ENCODE results near the gene ERCC8.
"Not testable (repeated sequence)": the region's sequence is repeated elsewhere in the genome, so short reads cannot be mapped to it uniquely, and the experiment has no call there.

The ERCC8 gene

DNA sequence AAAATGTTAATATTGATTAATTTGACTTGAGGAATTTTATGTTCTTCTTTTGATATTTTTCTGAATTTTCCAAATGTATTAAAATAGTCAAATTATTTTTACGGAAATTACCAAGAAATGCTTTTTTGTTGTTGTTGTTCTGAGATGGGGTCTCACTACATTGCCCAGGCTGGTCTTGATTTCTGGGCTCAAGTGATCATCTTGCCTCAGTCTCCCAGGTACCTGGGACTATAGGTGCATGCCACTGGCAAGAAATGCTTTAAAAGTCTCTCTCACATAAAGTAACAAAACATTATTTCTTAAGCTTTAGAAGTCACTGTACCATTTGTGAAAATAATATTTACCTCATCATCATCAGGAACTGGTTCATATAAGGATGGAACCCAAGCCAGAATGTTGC lies 57.8 kb downstream of the ERCC8 start:
- H3K9ac ChIP-seq (ENCODE audit: low read depth, low read length), result no peak overlapping the region
- no peaks in the 10 kb centered on the region for H3K36me3 ChIP-seq (ENCODE audit: insufficient read depth, low read length)
- peaks cover 10% of the 10 kb centered on the region; the same call in 1 of the 2 replicates for H3K9me3 ChIP-seq (ENCODE audit: control insufficient read depth, insufficient read depth, low read length)
- H3K4me1 ChIP-seq (ENCODE audit: insufficient read depth, low read length), result peaks cover 3% of the 10 kb centered on the region; the same call in 1 of the 2 replicates

DNA sequence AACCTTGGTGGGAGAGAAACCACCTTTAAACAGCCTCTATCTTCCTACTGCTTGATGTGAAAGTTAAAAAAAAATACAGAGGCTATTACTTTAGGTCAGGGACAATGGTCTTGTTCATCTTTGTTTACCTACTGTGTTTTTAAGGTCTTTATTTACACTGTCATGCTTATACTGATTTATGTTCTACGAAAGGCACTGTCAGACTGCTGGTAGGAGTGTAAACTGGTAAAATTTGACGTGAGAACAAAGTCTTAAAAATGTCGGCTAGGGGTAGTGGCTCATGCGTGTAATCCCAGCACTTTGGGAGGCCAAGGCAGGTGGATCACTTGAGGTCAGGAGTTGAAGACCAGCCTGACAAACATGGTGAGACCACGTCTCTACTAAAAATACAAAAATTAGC lies 58.7 kb downstream of the ERCC8 start:
- Histone ChIP-seq H3K4me1 (ENCODE audit: insufficient read depth, low read length) (no peaks in the 10 kb centered on the region; the same call in 1 of the 2 replicates), H3K36me3 (ENCODE audit: insufficient read depth, low read length) (no peaks in the 10 kb centered on the region), H3K9ac (ENCODE audit: low read depth, low read length) (no peak overlapping the region), H3K9me3 (ENCODE audit: control insufficient read depth, insufficient read depth, low read length) (peaks cover 10% of the 10 kb centered on the region; the same call in 1 of the 2 replicates)

DNA sequence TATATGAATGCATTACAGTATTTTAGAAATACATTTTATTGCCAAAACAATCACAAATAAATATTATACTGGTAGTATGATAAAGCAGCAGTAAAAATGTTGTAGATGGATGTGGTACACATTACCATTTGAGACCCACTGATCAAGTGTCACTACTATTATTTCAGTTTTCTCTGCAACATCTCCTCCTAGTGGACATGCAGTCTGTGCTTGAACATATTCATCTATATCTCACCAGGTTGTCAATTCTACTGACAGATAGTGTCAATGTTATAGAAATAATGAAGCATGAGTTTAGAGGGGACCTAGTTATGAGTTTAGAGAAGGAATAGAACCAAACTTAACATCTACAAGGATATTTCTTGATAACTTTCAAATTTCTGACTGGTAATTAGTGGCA lies 61.6 kb downstream of the ERCC8 start:
- no peak overlapping the region for H3K9ac ChIP-seq (ENCODE audit: low read depth, low read length)
- no peaks in the 10 kb centered on the region for H3K4me1 ChIP-seq (ENCODE audit: insufficient read depth, low read length)
- H3K9me3 ChIP-seq (ENCODE audit: control insufficient read depth, insufficient read depth, low read length), result peaks cover 10% of the 10 kb centered on the region; the same call in 1 of the 2 replicates
- no peaks in the 10 kb centered on the region for H3K36me3 ChIP-seq (ENCODE audit: insufficient read depth, low read length)

DNA sequence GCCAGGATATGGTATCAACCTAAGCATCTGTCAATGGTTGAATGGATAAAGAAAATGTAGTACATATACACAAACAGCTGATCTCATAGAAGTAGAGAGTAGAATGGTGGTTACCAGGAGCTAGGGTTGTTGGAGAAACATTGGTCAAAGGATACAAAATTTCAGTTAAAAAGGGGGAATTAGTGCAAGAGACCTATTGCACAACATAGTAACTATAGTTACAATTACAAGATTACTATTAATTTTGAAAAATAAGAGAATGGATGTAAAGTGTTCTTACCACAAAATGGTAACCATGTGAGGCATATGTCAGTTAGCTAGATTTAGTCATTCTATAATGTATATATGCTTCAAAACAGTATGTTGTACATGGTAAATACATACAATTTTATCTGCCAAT lies 72.0 kb downstream of the ERCC8 start:
- Histone ChIP-seq H3K4me1 (ENCODE audit: insufficient read depth, low read length) (no peaks in the 10 kb centered on the region), H3K9ac (ENCODE audit: low read depth, low read length) (no peak overlapping the region), H3K9me3 (ENCODE audit: control insufficient read depth, insufficient read depth, low read length) (no peaks in the 10 kb centered on the region; the same call in 1 of the 2 replicates), H3K36me3 (ENCODE audit: insufficient read depth, low read length) (no peaks in the 10 kb centered on the region)

DNA sequence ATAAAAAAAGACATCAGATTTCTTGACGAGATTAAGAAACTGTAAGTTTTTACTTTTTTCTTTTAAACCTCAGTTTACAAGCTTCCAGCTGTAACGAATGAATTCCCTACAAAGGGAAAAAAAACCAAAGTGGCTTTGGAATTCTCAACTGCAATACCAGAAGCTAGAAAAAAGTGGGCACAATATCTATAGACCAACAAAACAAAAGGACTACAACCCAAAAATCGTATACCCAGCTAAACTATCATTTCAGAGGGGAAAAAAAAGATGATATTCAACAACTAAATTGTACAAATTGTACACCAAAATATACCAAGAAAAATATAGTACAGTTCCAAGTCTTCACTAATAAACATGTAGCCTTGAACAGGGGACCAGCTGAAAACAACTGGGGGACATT lies 74.0 kb downstream of the ERCC8 start:
- Histone ChIP-seq H3K9me3 (ENCODE audit: control insufficient read depth, insufficient read depth, low read length) (no peaks in the 10 kb centered on the region; the same call in 1 of the 2 replicates), H3K36me3 (ENCODE audit: insufficient read depth, low read length) (no peaks in the 10 kb centered on the region), H3K4me1 (ENCODE audit: insufficient read depth, low read length) (no peaks in the 10 kb centered on the region), H3K9ac (ENCODE audit: low read depth, low read length) (no peak overlapping the region)

DNA sequence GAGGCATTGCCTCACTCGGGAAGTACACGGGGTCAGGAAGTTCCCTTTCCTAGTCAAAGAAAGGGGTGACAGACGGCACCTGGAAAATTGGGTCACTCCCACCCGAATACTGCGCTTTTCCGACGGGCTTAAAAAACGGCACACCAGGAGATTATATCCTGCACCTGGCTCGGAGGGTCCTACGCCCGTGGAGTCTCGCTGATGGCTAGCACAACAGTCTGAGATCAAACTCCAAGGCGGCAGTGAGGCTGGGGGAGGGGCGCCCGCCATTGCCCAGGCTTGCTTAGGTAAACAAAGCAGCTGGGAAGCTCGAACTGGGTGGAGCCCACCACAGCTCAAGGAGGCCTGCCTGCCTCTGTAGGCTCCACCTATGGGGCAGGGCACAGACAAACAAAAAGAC lies 84.3 kb downstream of the ERCC8 start:
- not testable (repeated sequence) for H3K4me1 ChIP-seq (ENCODE audit: insufficient read depth, low read length); H3K9me3 ChIP-seq (ENCODE audit: control insufficient read depth, insufficient read depth, low read length); H3K36me3 ChIP-seq (ENCODE audit: insufficient read depth, low read length); H3K9ac ChIP-seq (ENCODE audit: low read depth, low read length)

DNA sequence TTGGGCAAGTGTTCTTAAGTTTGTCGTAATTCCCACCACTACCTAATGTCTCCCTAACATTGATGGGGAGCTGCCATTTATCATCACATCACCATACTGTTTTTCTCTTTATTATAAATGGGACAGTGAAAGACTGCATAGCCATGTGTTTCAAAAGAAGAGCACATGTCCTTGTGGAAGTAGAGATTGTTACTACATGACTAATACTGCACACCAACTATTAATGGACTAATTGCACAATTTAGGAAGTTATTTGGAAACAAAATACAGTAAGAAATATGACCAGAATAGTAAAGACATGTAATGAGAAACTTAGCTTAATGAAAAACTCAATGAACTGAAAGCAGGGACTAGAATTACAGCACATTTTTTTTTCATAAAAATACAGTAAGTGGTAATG lies 88.8 kb downstream of the ERCC8 start:
- H3K4me1 ChIP-seq (ENCODE audit: insufficient read depth, low read length), result peaks cover 12% of the 10 kb centered on the region
- no peaks in the 10 kb centered on the region for H3K36me3 ChIP-seq (ENCODE audit: insufficient read depth, low read length)
- peaks cover 3% of the 10 kb centered on the region; the same call in 1 of the 2 replicates for H3K9me3 ChIP-seq (ENCODE audit: control insufficient read depth, insufficient read depth, low read length)
- H3K9ac ChIP-seq (ENCODE audit: low read depth, low read length), result no peak overlapping the region

DNA sequence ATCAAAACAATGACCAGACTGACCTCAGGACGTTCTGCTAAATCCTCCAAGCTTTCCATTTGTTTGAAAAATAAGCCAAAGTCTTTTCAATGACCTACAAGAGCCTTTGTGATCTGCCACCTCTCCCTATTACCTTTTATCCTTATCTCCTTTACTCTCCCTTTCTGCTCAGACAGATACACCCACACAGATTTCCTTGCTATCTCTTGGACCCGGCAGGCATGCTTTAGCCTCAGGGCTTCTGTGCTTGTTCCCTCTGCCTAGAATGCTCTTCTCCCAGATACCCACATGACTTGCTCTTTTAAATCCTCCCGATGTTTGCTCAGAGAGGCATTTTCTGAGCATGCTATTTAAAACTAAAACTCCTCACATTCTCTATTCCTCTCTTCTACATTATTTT lies 91.9 kb downstream of the ERCC8 start:
- Histone ChIP-seq H3K4me1 (ENCODE audit: insufficient read depth, low read length) (peaks cover 12% of the 10 kb centered on the region), H3K9ac (ENCODE audit: low read depth, low read length) (no peak overlapping the region), H3K36me3 (ENCODE audit: insufficient read depth, low read length) (no peaks in the 10 kb centered on the region), H3K9me3 (ENCODE audit: control insufficient read depth, insufficient read depth, low read length) (peaks cover 3% of the 10 kb centered on the region; the same call in 1 of the 2 replicates)

DNA sequence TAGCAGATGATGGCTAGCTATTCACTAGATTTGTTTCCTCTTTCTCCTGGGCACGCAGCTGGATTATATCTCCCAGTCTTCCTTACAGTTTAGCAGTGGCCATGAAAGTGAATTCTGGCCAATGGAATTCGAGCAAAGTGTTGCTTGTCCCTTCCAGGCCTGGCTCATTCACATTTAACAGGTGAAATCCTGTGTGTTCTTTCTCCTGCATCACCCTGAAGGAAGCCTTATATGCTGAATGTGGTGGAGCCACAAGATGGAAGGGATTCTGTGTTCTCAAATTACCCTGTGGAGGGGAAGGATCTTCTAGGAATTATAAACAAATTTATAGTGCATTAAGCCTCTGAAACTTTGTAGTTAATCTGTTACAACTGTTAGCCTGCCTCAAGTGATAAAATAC lies 92.6 kb downstream of the ERCC8 start:
- H3K9me3 ChIP-seq (ENCODE audit: control insufficient read depth, insufficient read depth, low read length), result no peaks in the 10 kb centered on the region
- no peaks in the 10 kb centered on the region for H3K36me3 ChIP-seq (ENCODE audit: insufficient read depth, low read length)
- peaks cover 12% of the 10 kb centered on the region for H3K4me1 ChIP-seq (ENCODE audit: insufficient read depth, low read length)
- H3K9ac ChIP-seq (ENCODE audit: low read depth, low read length), result no peak overlapping the region

DNA sequence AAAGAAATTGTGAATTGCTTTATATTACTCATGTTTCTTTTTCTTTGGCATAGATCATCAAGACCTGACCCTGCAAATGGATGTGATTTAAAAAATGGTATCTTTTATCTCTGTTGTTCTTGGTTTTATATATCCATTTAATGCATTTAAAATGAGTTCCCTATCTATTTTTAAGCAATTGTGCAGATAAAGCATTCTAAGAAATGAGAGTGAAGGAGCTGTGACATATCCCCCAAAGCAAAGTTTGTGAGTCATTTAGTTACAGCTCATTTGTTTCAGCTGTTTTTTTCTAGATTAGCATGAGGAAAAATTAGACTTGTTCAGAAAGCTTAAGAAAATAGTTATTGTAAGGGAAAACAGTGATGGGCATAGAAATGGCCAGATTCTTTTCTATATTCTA lies 93.2 kb downstream of the ERCC8 start:
- Histone ChIP-seq H3K36me3 (ENCODE audit: insufficient read depth, low read length) (no peaks in the 10 kb centered on the region), H3K4me1 (ENCODE audit: insufficient read depth, low read length) (peaks cover 12% of the 10 kb centered on the region), H3K9ac (ENCODE audit: low read depth, low read length) (no peak overlapping the region), H3K9me3 (ENCODE audit: control insufficient read depth, insufficient read depth, low read length) (no peaks in the 10 kb centered on the region)

DNA sequence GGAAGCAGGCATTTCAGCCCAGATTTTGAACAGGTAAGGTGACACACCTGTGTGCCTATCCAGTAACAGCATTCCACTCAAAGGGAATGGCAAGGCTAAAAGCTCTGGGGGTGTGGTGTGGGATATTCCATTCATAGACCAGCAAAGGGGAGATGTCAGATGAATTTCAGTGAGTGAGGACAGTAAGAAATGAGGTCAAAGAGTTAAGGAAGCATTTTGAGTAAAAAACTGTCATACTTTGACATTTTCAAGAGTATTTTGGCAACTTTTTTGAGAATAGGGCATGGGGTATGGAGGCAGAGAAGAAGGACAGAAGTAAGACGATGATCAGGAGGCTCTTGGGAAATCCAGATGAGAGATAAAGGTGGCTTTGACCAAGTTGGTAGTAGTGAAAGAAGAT lies 98.6 kb downstream of the ERCC8 start:
- Histone ChIP-seq H3K4me1 (ENCODE audit: insufficient read depth, low read length) (no peaks in the 10 kb centered on the region), H3K9ac (ENCODE audit: low read depth, low read length) (no peak overlapping the region), H3K36me3 (ENCODE audit: insufficient read depth, low read length) (no peaks in the 10 kb centered on the region), H3K9me3 (ENCODE audit: control insufficient read depth, insufficient read depth, low read length) (no peaks in the 10 kb centered on the region)

DNA sequence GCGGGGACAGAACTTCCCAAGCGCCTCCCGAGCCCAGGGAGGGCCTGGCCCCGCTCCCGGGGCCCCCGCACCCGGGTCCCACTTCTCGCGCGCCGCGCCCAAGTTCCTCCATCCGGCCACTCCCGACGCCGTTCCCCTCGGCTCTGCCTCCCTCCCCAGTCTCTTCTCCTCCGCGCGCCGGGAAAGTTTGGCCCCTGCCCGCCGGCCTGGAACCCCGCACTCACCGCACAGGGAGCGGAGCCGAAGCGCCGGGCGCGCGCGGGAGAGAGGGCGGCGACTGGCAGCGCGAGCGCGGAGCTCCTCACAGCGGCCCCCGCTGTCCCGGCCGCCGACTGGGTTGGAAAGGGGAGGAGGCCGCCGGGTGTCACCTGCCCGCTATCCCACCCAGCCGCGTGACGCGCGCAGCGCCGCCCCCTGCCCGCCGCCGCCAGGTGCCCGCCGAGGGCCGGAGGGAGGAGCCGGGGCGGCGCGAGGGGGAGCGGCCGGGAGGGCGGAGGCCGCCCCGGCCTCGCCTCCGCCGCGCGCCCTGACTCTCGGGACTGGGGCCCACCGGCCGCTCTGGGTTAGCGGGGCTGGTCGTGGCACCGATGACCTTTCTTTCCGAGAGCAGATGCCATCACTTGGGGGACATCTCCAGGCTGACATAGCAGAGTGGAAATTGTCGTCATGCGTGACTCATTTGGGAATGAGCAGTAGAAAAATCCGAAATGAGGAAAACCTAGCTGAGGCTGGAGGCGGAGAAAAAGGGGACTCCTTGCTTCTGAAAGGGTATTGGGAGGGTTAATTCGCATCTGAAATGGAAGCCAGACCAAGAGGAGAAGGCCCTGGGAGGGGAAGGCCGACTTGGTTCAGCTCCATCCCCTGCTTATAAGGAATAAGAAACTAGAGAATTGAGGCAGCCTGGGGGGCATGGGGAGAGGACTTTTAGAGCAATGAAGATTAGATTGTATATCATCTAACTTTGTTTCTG lies 100.6 kb downstream of the ERCC8 start, which contains the start of gene ELOVL7:
Gene ELOVL7 (minus strand): TSS at position 334 of the 970 bp plus-strand sequence. CDS start 56,872 bp downstream, outside the sequence.
- H3K36me3 ChIP-seq (ENCODE audit: insufficient read depth, low read length), result no peaks in the 10 kb centered on the region
- H3K9ac ChIP-seq (ENCODE audit: low read depth, low read length), result peak within 1 kb of the TSS; percentile 92
- no peaks in the 10 kb centered on the region for H3K9me3 ChIP-seq (ENCODE audit: control insufficient read depth, insufficient read depth, low read length)
- no peaks in the 10 kb centered on the region for H3K4me1 ChIP-seq (ENCODE audit: insufficient read depth, low read length)

DNA sequence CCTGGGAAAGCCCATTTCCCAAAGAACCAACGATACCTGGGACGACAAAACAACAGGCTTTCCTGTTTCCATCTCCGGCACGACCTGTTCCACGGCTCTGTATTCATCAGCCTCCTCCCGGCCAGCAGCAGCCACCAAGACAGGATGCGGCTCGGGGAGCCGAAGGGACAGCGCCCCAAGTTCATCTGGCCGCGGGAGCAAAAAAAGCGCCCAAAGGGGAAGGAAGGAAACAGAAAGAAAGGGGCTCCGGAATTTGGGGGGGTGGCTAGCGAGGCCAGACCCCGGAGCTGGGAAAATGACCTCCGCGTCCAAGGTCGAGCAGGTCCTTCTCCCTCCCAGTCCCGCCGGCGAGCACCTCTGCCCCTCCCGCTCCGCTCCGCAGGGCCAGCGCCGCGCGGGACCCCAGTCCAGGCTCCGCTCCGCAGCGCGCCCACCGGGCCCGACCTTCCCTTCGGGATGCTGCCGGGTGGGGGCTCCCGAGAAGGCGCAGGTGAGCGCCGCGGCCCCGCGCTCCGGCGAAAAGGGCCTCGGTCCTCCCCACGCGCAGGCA lies 101.4 kb downstream of the ERCC8 start:
- Histone ChIP-seq H3K9ac (ENCODE audit: low read depth, low read length) (peak overlapping the region; percentile 92), H3K4me1 (ENCODE audit: insufficient read depth, low read length) (no peaks in the 10 kb centered on the region; the same call in 1 of the 2 replicates), H3K36me3 (ENCODE audit: insufficient read depth, low read length) (no peaks in the 10 kb centered on the region), H3K9me3 (ENCODE audit: control insufficient read depth, insufficient read depth, low read length) (no peaks in the 10 kb centered on the region)

DNA sequence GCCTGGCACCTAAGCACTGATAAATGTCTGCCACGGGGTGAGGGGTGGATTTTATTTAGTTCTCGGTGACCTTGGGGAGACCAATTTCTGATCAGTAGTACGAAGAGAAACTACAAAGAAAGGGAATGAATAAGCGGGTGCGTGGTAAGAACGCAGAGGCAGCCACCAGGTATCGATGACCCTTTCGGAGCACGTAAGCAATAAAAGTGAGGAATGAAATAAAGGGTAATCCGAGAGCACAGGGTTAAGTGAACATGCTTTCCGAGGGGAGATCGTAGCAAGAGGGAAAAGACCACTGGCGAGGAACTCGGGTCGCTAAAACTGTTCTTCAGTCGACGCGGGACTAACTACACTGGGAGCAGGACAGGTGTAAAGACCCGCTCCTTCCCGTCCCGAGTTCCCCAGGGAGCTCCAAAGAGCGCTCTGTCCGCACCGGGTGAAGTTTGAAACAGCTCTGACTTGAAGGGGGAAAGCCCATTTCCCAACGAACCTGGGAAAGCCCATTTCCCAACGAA lies 101.9 kb downstream of the ERCC8 start:
- peaks cover 5% of the 10 kb centered on the region; the same call in 1 of the 2 replicates for H3K4me1 ChIP-seq (ENCODE audit: insufficient read depth, low read length)
- H3K36me3 ChIP-seq (ENCODE audit: insufficient read depth, low read length), result no peaks in the 10 kb centered on the region
- peak overlapping the region; percentile 92 for H3K9ac ChIP-seq (ENCODE audit: low read depth, low read length)
- H3K9me3 ChIP-seq (ENCODE audit: control insufficient read depth, insufficient read depth, low read length), result no peaks in the 10 kb centered on the region
